ENCODE data around the gene UGT2B7. TPM values are rescaled to one million over a fixed set of nuclear protein-coding genes. Genes with fewer than 3 reads are reported as not detected.
A peak's percentile ranks its signal among the peaks of the same experiment; 100 is the strongest.

Gene UGT2B7
- total and polyA plus RNA-seq, 10 of the 15 experiments (the other 5 are each of a cell fraction or from before 2014, with no cell fraction given), result 0.73 to 2.9 (median 1.2) TPM

- TF ChIP-seq ZNF687 (IDR thresholded peaks at IDR 0.05), result peak; percentile 69; the same call in 1 of the 2 replicates
- no peak for TF ChIP-seq RCOR1 (conservative IDR thresholded peaks at IDR 0.05; ENCODE audit: low read depth, low read length)
- TF ChIP-seq MLLT1 (IDR thresholded peaks at IDR 0.05), result 0 out of 2 replicates have a peak, but pooled peaks have one; percentile 62
- TF ChIP-seq PKNOX1 (IDR thresholded peaks at IDR 0.05), result peak; percentile 44; the same call in 1 of the 2 replicates
Measured at GRCh38 chr4:69054578-69055200, 41.6 kb upstream of the UGT2B7 start (continued).
